NCI-H446 (cell line): Measurements from ENCODE around the gene RBM47.
"Not testable (repeated sequence)": the region's sequence is repeated elsewhere in the genome, so short reads cannot be mapped to it uniquely, and the experiment has no call there.

Source experiments
- DNase-seq, 2 experiments: peaks; one replicate each; lab custom pipeline; 2025; lab: John Stamatoyannopoulos, UW

The RBM47 gene

GRCh38 chr4:40562208-40562607, 67.5 kb downstream of the RBM47 start:
- no peak for DNase-seq

GRCh38 chr4:40561543-40562177, 68.0 kb downstream of the RBM47 start:
- DNase-seq, result not testable (repeated sequence)

- DNase-seq, result no peak
Observed at GRCh38 chr4:40559585-40560465, 69.8 kb downstream of the RBM47 start.

DNA sequence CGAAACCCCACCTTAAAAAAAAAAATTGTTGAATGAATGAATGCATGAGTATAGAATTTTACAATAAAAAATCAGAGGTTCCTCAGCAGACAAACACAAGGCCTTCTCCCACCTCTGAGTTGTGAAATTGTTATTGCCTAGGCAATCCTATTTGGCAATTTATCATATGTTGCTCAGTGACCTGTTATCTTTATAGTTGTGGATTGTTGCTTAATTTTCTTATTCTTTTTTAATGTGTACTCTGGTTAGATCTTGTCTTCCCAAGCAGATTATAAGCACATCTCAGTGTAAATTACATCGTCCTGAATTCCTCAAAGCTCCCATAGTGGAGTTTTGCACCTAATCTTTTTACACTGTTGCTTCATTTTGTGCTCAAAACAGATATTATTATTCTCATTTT, 71.9 kb downstream of the RBM47 start:
- no peak for DNase-seq

GRCh38 chr4:40555176-40555900, 74.3 kb downstream of the RBM47 start:
- no peak for DNase-seq

- not testable (repeated sequence) for DNase-seq
Observed at GRCh38 chr4:40554641-40555040, 75.0 kb downstream of the RBM47 start.

DNA sequence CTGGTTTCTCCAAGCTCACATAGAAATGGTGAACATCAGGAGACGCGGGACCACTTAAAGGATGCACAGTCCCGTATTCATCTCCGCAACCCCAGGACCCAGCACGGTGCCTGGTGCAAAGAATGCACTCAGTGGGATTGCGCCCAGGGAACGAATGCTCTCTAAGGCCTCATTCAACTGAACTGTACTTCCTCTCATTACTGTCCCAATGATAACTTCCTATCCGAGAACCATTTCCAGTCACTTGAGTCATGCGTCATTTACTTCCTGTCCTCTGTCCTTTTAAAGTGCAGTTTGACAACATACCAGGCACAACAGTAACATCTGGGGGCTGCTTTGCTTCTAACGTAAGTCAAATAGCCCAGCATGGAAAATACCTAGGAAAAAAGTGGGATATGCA, 75.7 kb downstream of the RBM47 start:
- DNase-seq, result no peak

DNA sequence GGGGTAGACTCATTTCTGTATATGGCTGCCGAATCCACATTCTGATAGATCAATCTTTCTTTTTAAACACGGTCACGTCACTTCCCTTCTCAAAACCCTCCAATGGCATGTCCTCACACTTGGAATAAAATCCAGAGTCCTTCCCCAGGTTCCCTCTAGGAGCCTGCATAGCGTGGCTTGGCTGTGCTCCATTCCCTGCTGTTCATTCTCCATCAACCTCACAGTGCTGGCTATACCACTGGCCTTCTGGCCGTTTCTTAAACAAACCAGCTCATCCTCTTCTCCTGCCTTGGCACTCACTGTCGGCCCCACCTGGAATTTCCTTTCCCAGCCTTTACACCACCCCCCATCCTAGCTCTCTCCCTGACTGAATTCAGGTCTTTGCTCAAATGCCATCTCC, 77.1 kb downstream of the RBM47 start:
- no peak for DNase-seq

DNA sequence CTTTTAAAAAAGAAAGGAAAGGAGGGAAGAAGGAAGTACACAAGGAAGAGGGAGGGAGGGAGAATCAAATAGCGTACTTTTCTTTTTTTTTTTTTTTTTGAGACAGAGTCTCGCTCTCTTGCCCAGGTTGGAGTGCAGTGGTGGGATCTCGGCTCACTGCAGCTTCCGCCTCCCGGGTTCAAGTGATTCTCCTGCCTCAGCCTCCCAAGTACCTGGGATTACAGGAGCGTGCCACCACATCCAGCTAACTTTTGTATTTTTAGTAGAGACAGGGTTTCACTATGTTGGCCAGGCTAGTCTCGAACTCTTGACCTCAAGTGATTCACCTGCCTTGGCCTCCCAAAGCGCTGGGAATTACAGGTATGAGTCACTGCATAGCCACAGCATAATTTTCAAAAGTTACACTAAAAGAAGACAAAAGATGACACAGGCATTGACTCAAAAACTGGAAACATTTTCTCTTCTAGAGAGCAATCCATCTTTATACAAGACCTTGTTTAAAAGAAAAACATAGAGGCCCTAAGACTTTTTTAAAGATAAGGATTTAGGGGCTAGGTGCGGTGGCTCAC, 78.0 kb downstream of the RBM47 start:
- DNase-seq, result not testable (repeated sequence)

DNA sequence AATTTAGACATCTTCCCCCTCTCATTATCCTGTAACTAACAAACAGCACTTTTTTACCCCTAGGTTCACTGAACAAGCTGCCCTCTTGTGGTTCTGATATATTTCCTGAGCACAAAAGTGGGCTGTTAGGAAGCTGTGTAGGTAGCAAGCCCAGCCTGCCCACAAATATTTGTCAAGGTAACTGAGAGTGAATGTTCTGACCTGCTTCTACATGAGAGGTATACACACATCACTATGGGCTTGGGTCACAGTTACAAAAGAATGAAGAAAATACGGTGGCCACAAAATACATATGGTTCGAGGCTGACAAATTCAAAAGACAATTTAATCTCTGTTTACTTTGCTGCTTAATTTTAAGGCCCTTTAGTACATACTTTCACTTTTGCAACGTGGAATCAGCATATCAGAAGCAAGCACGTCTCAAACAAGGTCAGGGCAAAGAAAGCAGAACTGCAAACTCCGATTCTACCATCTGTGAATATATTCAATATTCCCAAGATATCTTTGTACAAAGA, 78.7 kb downstream of the RBM47 start:
- DNase-seq, result no peak

DNA sequence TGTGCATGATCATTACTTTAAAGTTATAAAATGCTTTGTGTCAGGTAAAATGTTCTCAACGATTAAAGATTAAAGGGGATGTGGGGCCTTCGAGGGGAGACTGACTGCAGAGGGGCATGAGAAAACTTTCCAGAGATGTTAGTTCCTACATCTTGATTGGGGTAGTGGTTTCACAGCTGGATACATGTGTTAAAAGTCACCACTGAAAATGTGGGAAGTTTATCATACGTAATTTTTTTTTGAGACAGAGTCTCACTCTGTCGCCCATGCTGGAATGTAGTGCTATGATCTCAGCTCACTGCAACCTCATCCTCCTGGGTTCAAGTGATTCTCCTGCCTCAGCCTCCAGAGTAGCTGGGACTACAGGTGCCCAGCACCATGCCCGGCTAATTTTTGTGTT, 79.5 kb downstream of the RBM47 start:
- no peak for DNase-seq

- no peak for DNase-seq
Observed at GRCh38 chr4:40548256-40548655, 81.4 kb downstream of the RBM47 start.

- no peak for DNase-seq
Observed at GRCh38 chr4:40547789-40548132, 81.9 kb downstream of the RBM47 start.

DNA sequence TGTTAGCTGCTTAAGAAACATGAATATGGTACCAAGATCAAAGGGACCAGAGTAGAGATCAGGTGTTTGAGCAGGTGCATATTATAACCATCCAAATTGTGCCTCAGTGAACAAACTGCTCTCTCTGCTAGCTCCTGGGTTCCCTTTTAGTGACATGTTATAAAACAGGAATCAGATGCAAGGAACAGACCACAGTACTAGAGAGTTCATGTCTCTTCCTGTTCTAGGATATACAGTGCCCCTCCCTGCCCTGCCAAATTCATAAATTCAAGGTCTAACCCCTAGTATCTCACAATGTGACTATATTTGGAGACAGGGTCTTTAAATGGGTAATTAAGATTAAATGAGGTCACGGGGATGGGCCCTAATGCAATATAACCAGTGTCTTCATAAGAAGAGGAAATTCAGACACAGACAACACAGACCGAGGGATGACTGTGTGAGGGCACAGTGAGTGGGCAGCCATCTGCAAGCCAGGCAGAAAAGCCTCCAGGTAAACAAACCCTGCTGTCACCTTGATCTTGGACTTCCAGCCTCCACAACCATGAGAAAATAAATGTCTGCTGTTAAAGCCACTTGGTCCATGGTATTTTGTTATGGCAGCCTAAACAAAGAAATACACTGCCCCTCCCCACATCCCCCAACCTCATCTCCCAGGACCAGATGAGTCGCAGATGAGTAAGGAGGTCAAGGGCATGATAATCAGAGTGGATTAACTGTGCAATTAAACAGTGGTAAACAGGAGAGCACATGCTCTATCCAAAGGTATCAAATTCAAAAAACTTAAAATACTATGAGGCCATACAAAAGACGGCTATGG, 82.5 kb downstream of the RBM47 start:
- DNase-seq, result no peak

- DNase-seq, result no peak
Observed at GRCh38 chr4:40546506-40546905, 83.2 kb downstream of the RBM47 start.

- DNase-seq, result not testable (repeated sequence)
Observed at GRCh38 chr4:40545487-40545886, 84.2 kb downstream of the RBM47 start.

DNA sequence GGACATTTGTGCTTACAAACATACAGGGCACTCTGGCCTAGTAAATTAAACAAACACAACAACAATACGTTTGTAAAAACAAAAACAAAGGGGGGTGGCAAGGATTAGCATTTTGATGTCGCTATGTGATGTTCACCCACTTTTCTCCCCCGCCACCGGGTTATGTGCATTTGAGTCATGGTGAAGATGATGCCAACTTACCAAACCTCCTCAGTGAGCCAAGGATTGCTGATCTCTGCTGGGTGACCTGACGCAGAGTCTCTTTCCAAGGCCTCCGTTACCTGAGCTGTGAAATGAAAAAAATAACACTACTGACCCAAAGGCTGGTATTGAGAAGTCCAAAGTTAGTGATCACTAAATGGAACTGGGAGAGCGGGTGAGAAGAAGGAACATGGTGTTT, 85.4 kb downstream of the RBM47 start:
- DNase-seq, result no peak

GRCh38 chr4:40540800-40541199, 88.9 kb downstream of the RBM47 start:
- no peak for DNase-seq

GRCh38 chr4:40536032-40536431, 93.6 kb downstream of the RBM47 start:
- DNase-seq, result no peak

GRCh38 chr4:40531636-40532023, 98.0 kb downstream of the RBM47 start:
- no peak for DNase-seq

- DNase-seq, result no peak
Observed at GRCh38 chr4:40530961-40531635, 98.6 kb downstream of the RBM47 start.
